Ectodermal cell (in vitro differentiated cells): ENCODE results near the gene PAK5.

ENCODE experiments used
- H3K27ac ChIP-seq: 2 replicates; pipeline ENCODE4 v1.7.0; 2013; ENCODE audit warnings: mild to moderate bottlenecking, low read depth, low read length; ENCODE audit not compliant: insufficient read depth, poor library complexity, severe bottlenecking
- H3K27me3 ChIP-seq: 2 replicates; pipeline ENCODE4 v1.7.0; 2013; ENCODE audit warnings: mild to moderate bottlenecking, low read length; ENCODE audit not compliant: insufficient read depth, control insufficient read depth, poor library complexity, severe bottlenecking
- H3K36me3 ChIP-seq: one replicate; pipeline ENCODE4 v1.7.0; 2013; ENCODE audit warnings: low read length; ENCODE audit not compliant: control insufficient read depth, insufficient read depth
- H3K4me1 ChIP-seq: one replicate; pipeline ENCODE4 v1.7.0; 2013; ENCODE audit warnings: low read length; ENCODE audit not compliant: control insufficient read depth, insufficient read depth
- H3K4me3 ChIP-seq: 2 replicates; pipeline ENCODE4 v1.7.0; 2013; ENCODE audit warnings: low read depth, low read length, control low read depth; ENCODE audit not compliant: insufficient read depth
- H3K9me3 ChIP-seq: 2 replicates; pipeline ENCODE4 v1.7.0; 2013; ENCODE audit warnings: mild to moderate bottlenecking, low read length, moderate library complexity; ENCODE audit not compliant: control insufficient read depth
- WGBS, 2 experiments: methylation state at CpG; one replicate each; pipeline ENCODE4 v1.1.7; 2013; ENCODE audit warnings: missing lambda C conversion rate in 2 of 2; 5-methylcytosine and 5-hydroxymethylcytosine counted together

The PAK5 gene

GRCh38 chr20:9794831-9795230, 44.0 kb downstream of the PAK5 start:
- Histone ChIP-seq H3K4me1 (no peaks in the 10 kb centered on the region), H3K36me3 (no peaks in the 10 kb centered on the region), H3K27ac (no peak overlapping the region), H3K9me3 (no peaks in the 10 kb centered on the region), H3K4me3 (no peak overlapping the region), H3K27me3 (no peaks in the 10 kb centered on the region)
- 91 to 93% methylated on average over 3 of the region's 3 CpGs for WGBS, 2 experiments

GRCh38 chr20:9792674-9793073, 46.2 kb downstream of the PAK5 start:
- no peak overlapping the region for H3K4me3 ChIP-seq
- H3K36me3 ChIP-seq: no peaks in the 10 kb centered on the region
- WGBS, 2 experiments: 82 to 89% methylated on average over 6 of the region's 6 CpGs
- no peaks in the 10 kb centered on the region for H3K27me3 ChIP-seq
- no peaks in the 10 kb centered on the region for H3K9me3 ChIP-seq
- no peak overlapping the region for H3K27ac ChIP-seq
- H3K4me1 ChIP-seq: no peaks in the 10 kb centered on the region

GRCh38 chr20:9789131-9789530, 49.7 kb downstream of the PAK5 start:
- Histone ChIP-seq H3K9me3 (no peaks in the 10 kb centered on the region), H3K36me3 (no peaks in the 10 kb centered on the region), H3K4me3 (no peak overlapping the region), H3K27ac (no peak overlapping the region), H3K27me3 (no peaks in the 10 kb centered on the region), H3K4me1 (no peaks in the 10 kb centered on the region)
- WGBS, 2 experiments: 89 to 97% methylated on average over 2 of the region's 2 CpGs

- H3K27me3 ChIP-seq: no peaks in the 10 kb centered on the region
- no peaks in the 10 kb centered on the region for H3K9me3 ChIP-seq
- H3K36me3 ChIP-seq: no peaks in the 10 kb centered on the region
- whole genome bisulfite sequencing, 2 experiments: 97% methylated on average over 3 of the region's 3 CpGs
- H3K27ac ChIP-seq: no peak overlapping the region
- H3K4me1 ChIP-seq: no peaks in the 10 kb centered on the region
- no peak overlapping the region for H3K4me3 ChIP-seq
These were observed 63.7 kb downstream of the PAK5 start for GRCh38 chr20:9775176-9775575.

- Histone ChIP-seq H3K27ac (no peak overlapping the region), H3K4me1 (no peaks in the 10 kb centered on the region), H3K9me3 (no peaks in the 10 kb centered on the region), H3K27me3 (no peaks in the 10 kb centered on the region), H3K36me3 (no peaks in the 10 kb centered on the region), H3K4me3 (no peak overlapping the region)
- WGBS, 2 experiments: 95% methylated on average over 6 of the region's 6 CpGs
These were observed 68.9 kb downstream of the PAK5 start for GRCh38 chr20:9769954-9770353.

GRCh38 chr20:9761476-9761875, 77.4 kb downstream of the PAK5 start:
- Histone ChIP-seq H3K36me3 (no peaks in the 10 kb centered on the region), H3K9me3 (no peaks in the 10 kb centered on the region), H3K27ac (no peak overlapping the region), H3K4me1 (no peaks in the 10 kb centered on the region), H3K27me3 (no peaks in the 10 kb centered on the region), H3K4me3 (no peak overlapping the region)
- WGBS, 2 experiments: 75 to 100% methylated on average over 1 of the region's 1 CpG

GRCh38 chr20:9759392-9759791, 79.5 kb downstream of the PAK5 start:
- Histone ChIP-seq H3K27ac (no peak overlapping the region), H3K27me3 (no peaks in the 10 kb centered on the region), H3K4me3 (no peak overlapping the region), H3K36me3 (no peaks in the 10 kb centered on the region), H3K4me1 (no peaks in the 10 kb centered on the region), H3K9me3 (no peaks in the 10 kb centered on the region)
- 57 to 73% methylated on average over 4 of the region's 4 CpGs for WGBS, 2 experiments

GRCh38 chr20:9758752-9759151, 80.1 kb downstream of the PAK5 start:
- H3K27ac ChIP-seq: no peak overlapping the region
- H3K36me3 ChIP-seq: no peaks in the 10 kb centered on the region
- 100% methylated on average over 1 of the region's 1 CpG; no CpG with 5 or more reads in 1 of the 2 experiments for WGBS, 2 experiments
- no peaks in the 10 kb centered on the region for H3K27me3 ChIP-seq
- H3K4me1 ChIP-seq: no peaks in the 10 kb centered on the region
- H3K9me3 ChIP-seq: no peaks in the 10 kb centered on the region
- no peak overlapping the region for H3K4me3 ChIP-seq

- WGBS, 2 experiments: 88 to 95% methylated on average over 2 to 3 of the region's 3 CpGs
- Histone ChIP-seq H3K27ac (no peak overlapping the region), H3K4me3 (no peak overlapping the region)
These were observed 82.2 kb downstream of the PAK5 start for GRCh38 chr20:9756660-9757059.

GRCh38 chr20:9755301-9755700, 83.6 kb downstream of the PAK5 start:
- no peak overlapping the region for H3K4me3 ChIP-seq
- 95 to 96% methylated on average over 1 of the region's 1 CpG for WGBS, 2 experiments
- H3K36me3 ChIP-seq: no peaks in the 10 kb centered on the region
- H3K27ac ChIP-seq: no peak overlapping the region
- H3K9me3 ChIP-seq: no peaks in the 10 kb centered on the region
- no peaks in the 10 kb centered on the region for H3K27me3 ChIP-seq
- no peaks in the 10 kb centered on the region for H3K4me1 ChIP-seq

More at GRCh38 chr20:9756660-9757059, 82.2 kb downstream of the PAK5 start:
- H3K36me3 ChIP-seq: no peaks in the 10 kb centered on the region
- no peaks in the 10 kb centered on the region for H3K4me1 ChIP-seq
- no peaks in the 10 kb centered on the region for H3K9me3 ChIP-seq
- H3K27me3 ChIP-seq: no peaks in the 10 kb centered on the region

GRCh38 chr20:9744551-9744950, 94.3 kb downstream of the PAK5 start:
- Histone ChIP-seq H3K4me3 (no peak overlapping the region), H3K27ac (no peak overlapping the region), H3K27me3 (no peaks in the 10 kb centered on the region), H3K36me3 (no peaks in the 10 kb centered on the region), H3K4me1 (no peaks in the 10 kb centered on the region), H3K9me3 (no peaks in the 10 kb centered on the region)
